Measurements from ENCODE around the gene NHEJ1. TPM values are rescaled to one million over a fixed set of nuclear protein-coding genes. Genes with fewer than 3 reads are reported as not detected.

Gene NHEJ1
- total and polyA plus RNA-seq, 2 of the 13 experiments (the other 11 are each of a cell fraction or from before 2014, with no cell fraction given) = 30.0 to 30.7 TPM

DNA sequence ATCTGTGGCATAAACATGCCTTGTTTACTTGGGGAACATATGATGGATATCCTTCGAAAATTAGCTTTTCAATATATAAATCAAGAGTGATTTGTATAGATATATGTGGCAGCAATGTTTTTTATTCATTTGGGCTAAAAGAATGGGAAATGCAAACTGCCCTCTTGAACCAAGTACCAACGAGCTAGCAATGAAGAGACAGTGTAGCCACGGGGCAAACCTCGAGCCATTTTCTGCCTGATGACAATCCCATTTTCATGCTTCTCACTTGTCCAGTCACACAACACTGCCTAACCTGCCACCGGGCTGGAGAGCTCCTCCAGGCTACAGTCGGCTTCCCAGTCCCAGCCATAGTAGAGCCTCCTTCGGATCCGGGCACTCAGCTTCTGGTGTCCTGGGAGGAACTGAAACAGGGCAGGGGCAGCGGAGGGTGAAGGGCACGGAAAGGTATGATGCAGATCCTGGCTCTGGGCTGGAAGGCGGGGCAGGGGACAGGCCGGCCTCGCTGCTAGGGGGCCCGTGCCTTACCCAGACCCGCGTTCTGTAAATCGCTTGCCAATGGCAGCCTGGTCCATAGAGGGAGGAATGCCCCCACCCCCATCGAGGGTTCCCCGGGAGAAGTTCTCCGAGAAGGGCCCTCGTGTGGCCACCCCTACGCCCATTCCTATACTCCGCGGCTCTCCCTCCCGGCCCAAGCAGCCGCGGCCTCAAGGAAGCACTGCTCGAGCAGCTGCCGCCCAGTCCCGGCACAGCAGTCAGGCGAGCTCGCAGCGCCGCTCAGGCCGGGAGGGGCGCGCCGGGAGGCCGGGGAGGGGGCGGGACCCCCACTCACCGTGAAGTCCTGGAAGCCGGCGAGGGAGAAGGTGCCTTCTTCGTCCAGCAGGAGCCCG, 15.6 kb upstream of the NHEJ1 start (continued):
- TF ChIP-seq, protein P1, sequence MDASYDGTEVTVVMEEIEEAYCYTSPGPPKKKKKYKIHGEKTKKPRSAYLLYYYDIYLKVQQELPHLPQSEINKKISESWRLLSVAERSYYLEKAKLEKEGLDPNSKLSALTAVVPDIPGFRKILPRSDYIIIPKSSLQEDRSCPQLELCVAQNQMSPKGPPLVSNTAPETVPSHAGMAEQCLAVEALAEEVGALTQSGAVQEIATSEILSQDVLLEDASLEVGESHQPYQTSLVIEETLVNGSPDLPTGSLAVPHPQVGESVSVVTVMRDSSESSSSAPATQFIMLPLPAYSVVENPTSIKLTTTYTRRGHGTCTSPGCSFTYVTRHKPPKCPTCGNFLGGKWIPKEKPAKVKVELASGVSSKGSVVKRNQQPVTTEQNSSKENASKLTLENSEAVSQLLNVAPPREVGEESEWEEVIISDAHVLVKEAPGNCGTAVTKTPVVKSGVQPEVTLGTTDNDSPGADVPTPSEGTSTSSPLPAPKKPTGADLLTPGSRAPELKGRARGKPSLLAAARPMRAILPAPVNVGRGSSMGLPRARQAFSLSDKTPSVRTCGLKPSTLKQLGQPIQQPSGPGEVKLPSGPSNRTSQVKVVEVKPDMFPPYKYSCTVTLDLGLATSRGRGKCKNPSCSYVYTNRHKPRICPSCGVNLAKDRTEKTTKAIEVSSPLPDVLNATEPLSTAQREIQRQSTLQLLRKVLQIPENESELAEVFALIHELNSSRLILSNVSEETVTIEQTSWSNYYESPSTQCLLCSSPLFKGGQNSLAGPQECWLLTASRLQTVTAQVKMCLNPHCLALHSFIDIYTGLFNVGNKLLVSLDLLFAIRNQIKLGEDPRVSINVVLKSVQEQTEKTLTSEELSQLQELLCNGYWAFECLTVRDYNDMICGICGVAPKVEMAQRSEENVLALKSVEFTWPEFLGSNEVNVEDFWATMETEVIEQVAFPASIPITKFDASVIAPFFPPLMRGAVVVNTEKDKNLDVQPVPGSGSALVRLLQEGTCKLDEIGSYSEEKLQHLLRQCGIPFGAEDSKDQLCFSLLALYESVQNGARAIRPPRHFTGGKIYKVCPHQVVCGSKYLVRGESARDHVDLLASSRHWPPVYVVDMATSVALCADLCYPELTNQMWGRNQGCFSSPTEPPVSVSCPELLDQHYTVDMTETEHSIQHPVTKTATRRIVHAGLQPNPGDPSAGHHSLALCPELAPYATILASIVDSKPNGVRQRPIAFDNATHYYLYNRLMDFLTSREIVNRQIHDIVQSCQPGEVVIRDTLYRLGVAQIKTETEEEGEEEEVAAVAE (CRISPR knock-in tag; IDR thresholded peaks at IDR 0.05; ENCODE audit: borderline replicate concordance) = no peak; the same call in 1 of the 2 replicates
- TF ChIP-seq, protein P2, sequence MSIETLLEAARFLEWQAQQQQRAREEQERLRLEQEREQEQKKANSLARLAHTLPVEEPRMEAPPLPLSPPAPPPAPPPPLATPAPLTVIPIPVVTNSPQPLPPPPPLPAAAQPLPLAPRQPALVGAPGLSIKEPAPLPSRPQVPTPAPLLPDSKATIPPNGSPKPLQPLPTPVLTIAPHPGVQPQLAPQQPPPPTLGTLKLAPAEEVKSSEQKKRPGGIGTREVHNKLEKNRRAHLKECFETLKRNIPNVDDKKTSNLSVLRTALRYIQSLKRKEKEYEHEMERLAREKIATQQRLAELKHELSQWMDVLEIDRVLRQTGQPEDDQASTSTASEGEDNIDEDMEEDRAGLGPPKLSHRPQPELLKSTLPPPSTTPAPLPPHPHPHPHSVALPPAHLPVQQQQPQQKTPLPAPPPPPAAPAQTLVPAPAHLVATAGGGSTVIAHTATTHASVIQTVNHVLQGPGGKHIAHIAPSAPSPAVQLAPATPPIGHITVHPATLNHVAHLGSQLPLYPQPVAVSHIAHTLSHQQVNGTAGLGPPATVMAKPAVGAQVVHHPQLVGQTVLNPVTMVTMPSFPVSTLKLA (IDR thresholded peaks at IDR 0.05) = no peak
- TF ChIP-seq CBX2 (IDR thresholded peaks at IDR 0.05; ENCODE audit: low read depth, low read length) (no peak), CBX2 (CRISPR knock-in tag; IDR thresholded peaks at IDR 0.05; ENCODE audit: low read depth) (no peak), KLF9 (CRISPR knock-in tag; IDR thresholded peaks at IDR 0.05; ENCODE audit: low read depth) (0 out of 2 replicates have a peak, but pooled peaks have one; percentile 14), ZNF256 (CRISPR knock-in tag; conservative IDR thresholded peaks at IDR 0.05) (no peak), EP300 (IDR thresholded peaks at IDR 0.05; ENCODE audit: low read depth in 2 of 2, low read length in 2 of 2) (no peak), EP300 (CRISPR knock-in tag; IDR thresholded peaks at IDR 0.05; ENCODE audit: borderline replicate concordance) (no peak), ZBTB7A (CRISPR knock-in tag; IDR thresholded peaks at IDR 0.05) (peak; percentile 98), ZNF225 (CRISPR knock-in tag; IDR thresholded peaks at IDR 0.05) (peak; percentile 60; the same call in 1 of the 2 replicates), NPAS2 (CRISPR knock-in tag; IDR thresholded peaks at IDR 0.05; ENCODE audit: borderline replicate concordance) (0 out of 2 replicates have a peak, but pooled peaks have one; percentile 63), KDM3A (CRISPR knock-in tag; IDR thresholded peaks at IDR 0.05; ENCODE audit: low read depth) (peak; percentile 30; the same call in 1 of the 2 replicates), HNRNPL (IDR thresholded peaks at IDR 0.05; ENCODE audit: low read depth, low read length) (peak; percentile 82; the same call in 1 of the 2 replicates), ZNF33B (CRISPR knock-in tag; IDR thresholded peaks at IDR 0.05) (no peak)
- TF ChIP-seq, protein P3, sequence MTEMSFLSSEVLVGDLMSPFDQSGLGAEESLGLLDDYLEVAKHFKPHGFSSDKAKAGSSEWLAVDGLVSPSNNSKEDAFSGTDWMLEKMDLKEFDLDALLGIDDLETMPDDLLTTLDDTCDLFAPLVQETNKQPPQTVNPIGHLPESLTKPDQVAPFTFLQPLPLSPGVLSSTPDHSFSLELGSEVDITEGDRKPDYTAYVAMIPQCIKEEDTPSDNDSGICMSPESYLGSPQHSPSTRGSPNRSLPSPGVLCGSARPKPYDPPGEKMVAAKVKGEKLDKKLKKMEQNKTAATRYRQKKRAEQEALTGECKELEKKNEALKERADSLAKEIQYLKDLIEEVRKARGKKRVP (CRISPR knock-in tag; IDR thresholded peaks at IDR 0.05) = no peak
- TF ChIP-seq, protein P4, sequence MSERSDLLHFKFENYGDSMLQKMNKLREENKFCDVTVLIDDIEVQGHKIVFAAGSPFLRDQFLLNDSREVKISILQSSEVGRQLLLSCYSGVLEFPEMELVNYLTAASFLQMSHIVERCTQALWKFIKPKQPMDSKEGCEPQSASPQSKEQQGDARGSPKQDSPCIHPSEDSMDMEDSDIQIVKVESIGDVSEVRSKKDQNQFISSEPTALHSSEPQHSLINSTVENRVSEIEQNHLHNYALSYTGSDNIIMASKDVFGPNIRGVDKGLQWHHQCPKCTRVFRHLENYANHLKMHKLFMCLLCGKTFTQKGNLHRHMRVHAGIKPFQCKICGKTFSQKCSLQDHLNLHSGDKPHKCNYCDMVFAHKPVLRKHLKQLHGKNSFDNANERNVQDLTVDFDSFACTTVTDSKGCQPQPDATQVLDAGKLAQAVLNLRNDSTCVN (CRISPR knock-in tag; IDR thresholded peaks at IDR 0.05; ENCODE audit: borderline replicate concordance) = no peak
- TF ChIP-seq, protein P5, sequence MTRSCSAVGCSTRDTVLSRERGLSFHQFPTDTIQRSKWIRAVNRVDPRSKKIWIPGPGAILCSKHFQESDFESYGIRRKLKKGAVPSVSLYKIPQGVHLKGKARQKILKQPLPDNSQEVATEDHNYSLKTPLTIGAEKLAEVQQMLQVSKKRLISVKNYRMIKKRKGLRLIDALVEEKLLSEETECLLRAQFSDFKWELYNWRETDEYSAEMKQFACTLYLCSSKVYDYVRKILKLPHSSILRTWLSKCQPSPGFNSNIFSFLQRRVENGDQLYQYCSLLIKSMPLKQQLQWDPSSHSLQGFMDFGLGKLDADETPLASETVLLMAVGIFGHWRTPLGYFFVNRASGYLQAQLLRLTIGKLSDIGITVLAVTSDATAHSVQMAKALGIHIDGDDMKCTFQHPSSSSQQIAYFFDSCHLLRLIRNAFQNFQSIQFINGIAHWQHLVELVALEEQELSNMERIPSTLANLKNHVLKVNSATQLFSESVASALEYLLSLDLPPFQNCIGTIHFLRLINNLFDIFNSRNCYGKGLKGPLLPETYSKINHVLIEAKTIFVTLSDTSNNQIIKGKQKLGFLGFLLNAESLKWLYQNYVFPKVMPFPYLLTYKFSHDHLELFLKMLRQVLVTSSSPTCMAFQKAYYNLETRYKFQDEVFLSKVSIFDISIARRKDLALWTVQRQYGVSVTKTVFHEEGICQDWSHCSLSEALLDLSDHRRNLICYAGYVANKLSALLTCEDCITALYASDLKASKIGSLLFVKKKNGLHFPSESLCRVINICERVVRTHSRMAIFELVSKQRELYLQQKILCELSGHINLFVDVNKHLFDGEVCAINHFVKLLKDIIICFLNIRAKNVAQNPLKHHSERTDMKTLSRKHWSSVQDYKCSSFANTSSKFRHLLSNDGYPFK (CRISPR knock-in tag; IDR thresholded peaks at IDR 0.05; ENCODE audit: borderline replicate concordance) = peak; percentile 36; the same call in 1 of the 2 replicates

Measured in HepG2 (cell line).